HG03442 (cell line): ENCODE measurements around the gene GAPT.

Experiments
- ATAC-seq: cut with Tn5 transposase; IDR thresholded peaks from one replicate; pipeline ENCODE4 v1.9.1; 2021; ENCODE audit warnings: mild to moderate bottlenecking, moderate library complexity; ENCODE audit not compliant: unreplicated experiment

GAPT gene

GRCh38 chr5:58491216-58491892 is at the start of gene GAPT:
TSS of gene GAPT (plus strand) at chr5:58491435. CDS start at chr5:58494537, 3,102 bp downstream.
- ATAC-seq, result peak; percentile 79

DNA sequence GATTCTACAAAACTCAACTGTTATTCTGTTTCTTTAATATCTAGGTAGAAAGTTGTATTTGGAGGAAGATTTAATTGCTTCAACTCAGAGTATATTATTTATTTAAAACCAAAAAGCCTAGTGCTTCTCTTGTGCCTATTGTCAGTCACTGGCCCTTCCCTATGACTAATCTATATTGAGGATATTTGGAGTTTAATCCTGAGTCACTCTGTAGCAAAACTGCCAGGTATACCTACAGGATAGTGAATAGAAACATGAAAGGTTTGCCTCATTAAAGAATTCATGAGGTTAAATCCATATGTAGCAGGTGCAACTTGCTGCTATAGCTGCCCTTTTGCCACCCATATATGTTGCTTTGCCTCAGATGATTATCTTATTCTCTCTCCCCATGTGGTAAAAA is 46.4 kb upstream of the GAPT start:
- ATAC-seq, result no peak

DNA sequence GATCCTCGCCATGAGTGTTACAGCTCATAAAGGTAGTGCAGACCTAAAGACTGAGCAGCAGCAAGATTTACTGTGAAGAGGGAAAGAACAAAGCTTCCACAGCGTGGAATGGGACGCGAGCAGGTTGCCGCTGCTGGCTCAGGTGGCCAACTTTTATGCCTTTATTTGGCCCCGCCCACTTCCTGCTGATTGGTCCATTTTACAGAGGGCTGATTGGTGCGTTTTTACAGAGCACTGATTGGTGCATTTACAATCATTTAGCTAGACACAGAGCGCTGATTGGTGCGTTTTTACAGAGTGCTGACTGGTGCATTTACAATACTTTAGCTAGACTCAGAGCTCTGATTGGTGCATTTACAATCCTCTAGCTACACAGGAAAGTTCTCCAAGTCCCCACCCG is 45.2 kb upstream of the GAPT start:
- ATAC-seq, result no peak

DNA sequence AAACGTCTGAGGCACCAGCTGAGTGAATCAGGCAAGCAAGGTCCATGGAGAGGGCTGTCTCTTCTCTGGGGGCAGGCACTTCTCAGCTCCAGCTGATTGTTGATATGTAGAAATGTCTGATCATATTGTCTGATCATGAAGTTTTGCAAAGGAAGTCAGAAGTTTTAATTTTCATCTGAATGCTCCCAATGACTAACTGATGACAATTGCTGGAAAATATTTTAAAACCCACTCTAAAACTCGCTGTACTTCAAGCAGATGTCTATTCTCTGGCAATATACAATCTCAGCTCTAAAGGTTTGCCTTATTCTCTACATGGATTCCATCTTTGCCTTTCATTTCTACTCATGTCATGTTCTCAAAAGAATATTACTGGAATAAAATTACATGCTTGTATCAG is 44.0 kb upstream of the GAPT start:
- no peak for ATAC-seq

- ATAC-seq, result no peak
Observed at GRCh38 chr5:58450018-58450417, 41.2 kb upstream of the GAPT start.

DNA sequence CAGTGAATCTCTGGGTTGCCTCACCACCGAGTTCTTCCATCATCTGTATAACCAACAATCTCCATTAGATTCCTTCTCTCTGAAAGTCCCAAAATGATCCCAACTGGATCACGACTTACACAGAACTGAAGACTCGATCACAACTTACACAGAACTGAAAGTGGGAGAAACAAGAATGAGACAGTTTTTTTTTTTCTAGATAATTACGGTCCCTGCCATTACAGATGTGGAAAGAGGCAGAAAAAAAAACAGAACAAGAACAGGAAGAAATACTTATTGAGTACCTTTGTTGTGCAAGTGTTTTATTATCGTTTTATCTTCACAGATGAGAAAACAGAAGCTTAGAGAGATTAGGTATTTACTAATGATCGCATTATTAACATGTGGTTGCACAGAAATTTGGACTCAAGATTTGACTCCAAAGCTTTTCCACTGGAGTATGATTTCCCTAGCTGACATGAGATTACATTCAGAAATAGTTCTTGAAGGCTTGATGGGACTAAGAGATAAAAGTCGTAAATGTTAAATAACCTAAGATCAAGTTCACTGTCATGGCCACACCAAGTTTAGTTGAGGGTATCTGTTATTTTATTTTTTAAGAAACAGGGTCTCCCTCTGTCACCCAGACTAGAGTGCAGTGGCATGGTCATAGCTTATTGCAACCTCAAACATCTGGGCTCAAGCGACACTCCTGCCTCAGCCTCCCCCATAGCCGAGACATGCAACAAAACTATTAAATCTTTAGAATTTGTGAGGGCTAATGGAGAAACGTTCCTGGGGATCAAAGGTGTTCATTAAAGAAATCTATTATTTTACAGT is 40.2 kb upstream of the GAPT start:
- ATAC-seq, result no peak

DNA sequence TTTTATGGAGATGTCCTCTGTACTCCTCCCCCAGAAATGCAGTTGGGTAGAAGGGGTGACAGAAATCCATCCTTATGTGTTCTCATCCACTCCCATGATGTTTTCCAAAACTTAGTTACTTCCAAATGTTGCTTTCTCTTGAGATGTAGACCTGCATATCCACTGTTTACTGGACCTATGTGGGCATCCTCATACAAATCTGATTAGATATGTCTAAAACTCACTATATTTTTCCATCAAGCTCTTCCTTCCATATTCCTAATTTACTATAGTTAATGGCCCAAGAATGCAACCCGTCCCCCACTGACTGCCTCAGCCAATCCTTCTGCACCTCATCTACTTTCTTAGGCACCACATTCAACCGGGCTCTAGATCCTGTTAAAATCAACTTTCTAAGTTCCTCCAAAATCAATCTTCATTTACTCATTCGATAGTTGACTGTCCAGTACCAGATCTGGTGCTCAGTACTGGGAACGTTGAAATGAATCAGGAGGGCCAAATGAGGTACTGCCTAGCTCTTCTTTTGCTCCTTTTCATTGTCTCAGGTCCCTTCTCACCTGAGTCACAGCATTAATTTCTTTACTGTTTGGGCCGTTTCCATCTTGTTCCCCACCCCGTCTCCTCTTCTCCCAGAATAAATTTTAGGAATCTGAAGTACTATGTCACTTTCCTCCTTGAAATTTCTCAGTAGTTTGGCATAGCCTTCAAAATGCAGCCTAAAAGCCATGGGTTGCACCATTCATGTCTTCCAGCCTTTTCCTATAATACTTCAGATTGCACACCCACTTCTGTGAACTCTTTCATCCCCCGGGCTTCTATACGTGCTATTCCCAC is 39.3 kb upstream of the GAPT start:
- no peak for ATAC-seq

- no peak for ATAC-seq
Observed at GRCh38 chr5:58452566-58453258, 38.5 kb upstream of the GAPT start.

- no peak for ATAC-seq
Observed at GRCh38 chr5:58453306-58453705, 37.9 kb upstream of the GAPT start.

- ATAC-seq, result no peak
Observed at GRCh38 chr5:58454025-58454424, 37.2 kb upstream of the GAPT start.

GRCh38 chr5:58455066-58455465 is 36.2 kb upstream of the GAPT start:
- ATAC-seq, result no peak

DNA sequence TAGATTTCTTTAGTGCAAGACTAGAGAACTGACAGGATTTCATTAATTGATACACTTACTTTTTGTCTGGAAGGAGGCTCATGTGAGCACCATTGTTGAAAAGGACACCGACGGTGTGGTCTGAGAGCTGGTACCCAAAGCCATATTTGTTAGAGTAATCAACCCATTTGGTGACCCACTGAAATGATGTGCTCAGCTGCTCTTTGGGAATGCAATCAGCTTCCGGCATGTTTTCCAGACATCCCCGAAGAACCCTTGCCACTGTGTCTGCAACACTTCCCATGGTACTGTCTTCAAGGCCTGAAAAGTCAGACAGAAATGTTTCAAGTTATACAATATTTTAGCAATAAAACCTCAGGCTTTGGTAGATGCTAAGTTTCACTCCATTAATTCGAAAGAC is 35.8 kb upstream of the GAPT start:
- ATAC-seq, result no peak

- no peak for ATAC-seq
Observed at GRCh38 chr5:58456026-58456425, 35.2 kb upstream of the GAPT start.

DNA sequence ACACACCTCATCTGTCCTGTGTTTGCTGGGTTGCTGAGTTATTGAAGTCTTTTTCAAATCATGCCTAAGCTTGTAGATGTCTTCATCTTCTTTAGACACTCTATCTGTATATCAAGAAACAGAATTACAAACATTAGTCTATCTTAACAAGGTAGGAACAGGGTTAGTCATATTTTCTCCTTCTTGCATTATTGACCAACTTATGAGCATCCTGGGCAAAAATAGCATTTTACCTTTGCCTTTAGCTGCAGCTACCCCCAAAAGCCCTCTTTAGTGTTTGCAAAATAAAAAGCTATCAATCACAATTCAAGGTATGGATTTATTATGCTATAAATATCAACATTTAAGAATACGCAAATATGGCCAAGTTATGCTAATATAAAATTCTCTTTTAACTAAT is 34.7 kb upstream of the GAPT start:
- no peak for ATAC-seq

- ATAC-seq, result no peak
Observed at GRCh38 chr5:58457050-58457449, 34.2 kb upstream of the GAPT start.

DNA sequence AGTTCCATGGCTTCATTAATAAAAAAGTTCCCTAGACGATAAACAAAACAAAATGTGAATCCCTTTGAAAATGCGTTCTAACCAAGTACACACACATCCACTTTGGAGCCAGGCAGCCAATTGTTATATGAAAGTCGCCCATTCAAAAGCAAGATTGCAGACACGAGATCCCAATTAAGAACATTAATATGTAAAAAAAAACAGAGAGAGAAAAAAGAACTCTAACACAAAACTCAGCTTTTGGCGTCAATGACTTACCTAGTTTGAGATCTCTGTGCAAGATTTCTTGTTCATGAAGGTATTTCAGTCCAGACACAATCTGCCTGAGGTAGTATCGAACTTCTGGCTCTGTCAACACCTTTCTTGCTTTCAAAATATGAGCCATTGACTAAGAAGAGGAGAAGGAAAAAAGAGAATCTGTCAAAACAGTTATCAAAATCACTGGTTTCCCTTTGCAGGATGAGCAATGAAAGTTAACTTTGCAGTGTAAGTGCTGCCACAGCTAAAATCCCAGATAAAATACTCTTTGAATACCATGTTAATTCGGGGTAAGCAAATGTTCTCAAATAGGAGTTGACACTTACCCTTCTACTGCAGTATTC is 33.0 kb upstream of the GAPT start:
- no peak for ATAC-seq

DNA sequence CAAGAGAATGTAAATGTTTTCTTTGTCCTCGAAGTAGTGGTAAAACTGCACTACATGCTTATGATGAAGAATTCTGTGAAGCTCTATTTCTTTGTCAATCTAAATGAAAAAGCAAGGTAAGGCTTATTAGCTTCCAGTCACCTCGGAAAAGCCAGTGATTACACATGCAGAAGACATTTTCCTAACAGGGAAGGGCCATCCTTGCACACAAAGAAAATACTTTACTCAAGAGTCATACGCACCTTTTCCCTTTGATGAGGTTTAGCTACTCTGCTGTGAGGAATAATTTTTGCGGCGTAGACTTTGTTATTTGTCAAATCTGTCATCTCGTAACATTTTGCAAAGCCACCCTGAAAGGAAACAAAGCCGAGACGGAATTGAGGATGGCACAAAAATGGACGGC is 32.5 kb upstream of the GAPT start:
- no peak for ATAC-seq

DNA sequence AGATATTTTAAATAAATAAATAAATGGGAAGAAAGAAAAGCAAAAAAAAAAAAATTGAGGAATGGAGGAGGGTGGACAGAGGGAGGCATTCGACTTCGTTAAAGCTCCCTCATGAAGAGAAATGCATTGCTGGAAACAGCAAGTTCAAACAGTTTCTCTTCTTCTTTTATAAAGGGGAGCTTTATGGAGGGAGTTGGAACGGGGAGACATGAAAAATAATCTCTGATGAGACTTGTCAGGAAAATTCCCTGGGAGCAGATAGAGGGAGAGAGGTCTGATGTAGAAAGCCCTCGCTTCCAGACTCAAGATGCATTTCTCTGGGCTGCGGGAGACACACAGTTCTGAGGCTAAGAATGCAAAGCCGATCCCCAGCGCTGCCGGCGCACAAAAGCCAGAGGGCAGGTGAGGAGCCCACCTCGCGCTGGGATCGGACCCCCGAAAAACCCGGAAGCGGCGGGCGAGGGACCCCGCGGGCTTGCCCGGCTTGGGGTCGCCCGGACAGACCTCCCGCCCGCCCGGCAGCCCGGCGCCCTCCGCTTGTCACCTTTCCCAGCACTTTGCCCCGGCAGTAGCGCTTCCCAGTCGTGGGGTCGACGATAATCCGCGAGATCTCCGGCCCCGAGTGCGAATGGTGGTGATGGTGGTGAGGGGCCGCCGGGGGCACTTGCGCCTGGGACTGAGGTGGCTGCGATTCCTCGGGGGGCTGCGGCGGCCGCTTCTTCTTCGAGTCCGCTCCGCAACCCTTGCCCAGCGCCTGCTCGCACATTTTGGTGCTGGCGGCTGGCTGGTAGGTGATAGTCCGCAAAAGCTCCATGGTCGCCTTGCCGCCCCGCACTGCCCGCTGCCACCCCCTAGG is 31.9 kb upstream of the GAPT start:
- no peak for ATAC-seq

- ATAC-seq, result peak; percentile 71
Observed at GRCh38 chr5:58460002-58460731, 31.1 kb upstream of the GAPT start, which contains the start of gene PLK2. TSS of gene PLK2 (minus strand) at chr5:58460086. CDS start at chr5:58459959, 127 bp downstream.
